ENCODE measurements around the gene FAM228A.

Gene FAM228A

DNA sequence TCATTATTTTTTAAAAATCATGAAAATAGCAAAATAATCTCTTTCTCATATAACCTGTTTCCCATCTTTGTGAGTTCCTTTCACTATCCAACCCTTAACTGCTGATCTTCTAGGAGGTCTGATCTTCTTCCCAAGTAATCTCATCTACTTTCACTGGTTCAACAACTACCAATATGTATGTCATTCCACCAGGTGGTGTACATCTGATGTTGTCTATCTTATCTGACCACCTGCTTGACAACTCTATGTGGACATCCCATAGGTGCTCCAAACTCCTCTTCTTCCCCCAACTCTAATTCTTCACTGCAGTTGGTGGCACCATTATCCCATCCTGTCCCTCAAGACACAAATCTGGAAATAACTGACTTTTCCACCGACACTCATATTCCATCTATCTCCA is 62.5 kb downstream of the FAM228A start:
- H3K4me3 ChIP-seq (ENCODE audit: low read depth, low read length), result no peak overlapping the region
- no peaks in the 10 kb centered on the region for H3K36me3 ChIP-seq
- H3K4me1 ChIP-seq, result 0 out of 2 replicates have a peak, but pooled peaks cover 2% of the 10 kb centered on the region
- DNase-seq, result no peak
- H3K9me3 ChIP-seq, result no peaks in the 10 kb centered on the region
- H3K27me3 ChIP-seq, result no peaks in the 10 kb centered on the region
- TF ChIP-seq, protein P1, sequence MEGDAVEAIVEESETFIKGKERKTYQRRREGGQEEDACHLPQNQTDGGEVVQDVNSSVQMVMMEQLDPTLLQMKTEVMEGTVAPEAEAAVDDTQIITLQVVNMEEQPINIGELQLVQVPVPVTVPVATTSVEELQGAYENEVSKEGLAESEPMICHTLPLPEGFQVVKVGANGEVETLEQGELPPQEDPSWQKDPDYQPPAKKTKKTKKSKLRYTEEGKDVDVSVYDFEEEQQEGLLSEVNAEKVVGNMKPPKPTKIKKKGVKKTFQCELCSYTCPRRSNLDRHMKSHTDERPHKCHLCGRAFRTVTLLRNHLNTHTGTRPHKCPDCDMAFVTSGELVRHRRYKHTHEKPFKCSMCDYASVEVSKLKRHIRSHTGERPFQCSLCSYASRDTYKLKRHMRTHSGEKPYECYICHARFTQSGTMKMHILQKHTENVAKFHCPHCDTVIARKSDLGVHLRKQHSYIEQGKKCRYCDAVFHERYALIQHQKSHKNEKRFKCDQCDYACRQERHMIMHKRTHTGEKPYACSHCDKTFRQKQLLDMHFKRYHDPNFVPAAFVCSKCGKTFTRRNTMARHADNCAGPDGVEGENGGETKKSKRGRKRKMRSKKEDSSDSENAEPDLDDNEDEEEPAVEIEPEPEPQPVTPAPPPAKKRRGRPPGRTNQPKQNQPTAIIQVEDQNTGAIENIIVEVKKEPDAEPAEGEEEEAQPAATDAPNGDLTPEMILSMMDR (IDR thresholded peaks at IDR 0.05; ENCODE audit: low read depth, low read length), result no peak

DNA sequence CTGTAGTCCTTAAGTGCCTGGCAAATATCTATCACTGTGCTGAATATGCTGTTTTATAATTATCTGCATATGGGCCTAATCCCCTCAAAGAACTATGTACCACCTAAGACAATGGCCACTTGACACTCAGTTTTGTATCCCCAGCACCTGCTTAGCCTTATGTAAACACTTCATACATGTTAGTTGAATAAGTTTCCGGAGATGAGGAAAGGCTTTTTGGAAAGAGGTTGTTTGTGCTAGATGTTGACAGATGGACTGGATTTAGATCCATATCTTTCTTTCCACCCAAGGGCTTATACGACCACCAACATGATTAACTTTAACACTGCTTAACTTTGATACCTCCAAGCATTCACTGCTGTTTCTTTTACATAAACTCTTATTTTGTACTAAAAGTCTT is 63.3 kb downstream of the FAM228A start:
- H3K27me3 ChIP-seq, result no peaks in the 10 kb centered on the region
- no peak overlapping the region for H3K4me3 ChIP-seq (ENCODE audit: low read depth, low read length)
- 0 out of 2 replicates have a peak, but pooled peaks cover 2% of the 10 kb centered on the region for H3K4me1 ChIP-seq
- H3K36me3 ChIP-seq, result no peaks in the 10 kb centered on the region
- TF ChIP-seq, protein P1 (IDR thresholded peaks at IDR 0.05; ENCODE audit: low read depth, low read length), result no peak
- no peaks in the 10 kb centered on the region for H3K9me3 ChIP-seq
- DNase-seq, result no peak

DNA sequence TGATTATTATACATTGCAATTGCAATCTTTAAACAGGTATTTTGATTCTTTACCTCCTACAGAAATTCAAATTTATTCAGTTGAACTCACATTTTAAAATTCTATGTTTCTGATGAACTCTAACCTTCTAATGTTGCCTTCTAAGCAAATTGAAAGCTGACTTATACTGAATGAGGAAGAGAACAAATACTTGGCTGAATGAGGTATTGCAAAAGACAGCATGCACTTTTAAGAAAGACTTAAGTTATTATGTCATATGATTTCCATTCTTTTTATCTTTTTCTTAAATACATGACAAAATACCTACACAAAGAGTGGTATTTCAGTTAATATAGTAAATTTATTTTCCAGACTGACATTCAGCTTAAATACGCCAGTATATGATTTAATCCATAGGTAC is 64.7 kb downstream of the FAM228A start:
- H3K4me3 ChIP-seq (ENCODE audit: low read depth, low read length), result no peak overlapping the region
- DNase-seq, result no peak
- 0 out of 2 replicates have a peak, but pooled peaks cover 2% of the 10 kb centered on the region for H3K4me1 ChIP-seq
- H3K36me3 ChIP-seq, result no peaks in the 10 kb centered on the region
- no peaks in the 10 kb centered on the region for H3K9me3 ChIP-seq
- TF ChIP-seq, protein P1 (IDR thresholded peaks at IDR 0.05; ENCODE audit: low read depth, low read length), result no peak
- no peaks in the 10 kb centered on the region for H3K27me3 ChIP-seq

Measured in BE2C (cell line).